GM18951 (cell line): ENCODE measurements around the gene RETSAT.
A peak's percentile ranks its signal among the peaks of the same experiment; 100 is the strongest.
"Not testable (repeated sequence)": the region's sequence is repeated elsewhere in the genome, so short reads cannot be mapped to it uniquely, and the experiment has no call there.

ENCODE experiments used
- POLR2A ChIP-seq: IDR thresholded peaks from 4 replicates; pipeline ENCODE4 v1.6.1; 2011; ENCODE audit warnings: mild to moderate bottlenecking; ENCODE audit not compliant: insufficient read length, insufficient read depth; ENCODE audit errors: extremely low read depth
- in situ Hi-C: fragments of 300-500 bp; cut with MboI; formaldehyde crosslinking; loops from one replicate; pipeline ENCODE4 v1.12.0; 2022; ENCODE audit warnings: low sequenced_read_pairs, mixed read lengths, inconsistent platforms; ENCODE audit not compliant: unreplicated experiment

RETSAT gene

DNA sequence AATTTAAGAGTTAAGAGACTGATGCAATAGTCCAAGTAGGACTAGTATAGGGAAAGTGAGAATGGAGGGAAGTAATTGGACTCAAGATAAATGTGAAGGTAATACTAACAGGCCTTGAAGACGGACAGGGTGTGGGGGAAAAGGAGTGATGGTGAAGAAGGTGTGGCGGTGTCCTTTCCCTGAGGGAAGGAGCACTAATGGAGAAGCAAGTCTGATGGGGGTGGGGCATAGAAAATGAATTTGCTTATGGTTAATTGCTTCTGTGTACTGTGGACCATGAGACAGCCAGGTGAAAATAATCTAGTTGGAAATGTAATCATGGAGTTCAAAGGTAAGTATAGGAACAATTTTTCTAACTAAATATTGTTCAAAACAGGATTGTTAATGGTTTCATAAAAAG, 19.4 kb downstream of the RETSAT start:
- no peak for TF ChIP-seq POLR2A

DNA sequence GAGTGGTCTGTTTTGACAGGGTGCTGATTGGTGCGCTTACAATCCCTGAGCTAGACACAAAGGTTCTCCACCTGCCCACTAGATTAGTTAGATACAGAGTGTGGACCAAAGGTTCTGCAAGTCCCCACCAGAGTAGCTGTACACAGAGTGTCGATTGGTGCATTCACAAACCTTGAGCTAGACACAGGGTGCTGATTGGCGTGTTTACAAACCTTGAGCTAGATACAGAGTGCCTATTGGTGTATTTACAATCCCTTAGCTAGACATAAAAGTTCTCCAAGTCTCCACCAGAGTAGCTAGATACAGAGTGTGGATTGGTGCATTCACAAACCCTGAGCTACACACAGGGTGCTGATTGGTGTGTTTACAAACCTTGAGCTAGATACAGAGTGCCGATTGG, 20.5 kb downstream of the RETSAT start:
- in situ Hi-C loops = not testable (repeated sequence)

More for the DNA sequence above, 19.4 kb downstream of the RETSAT start:
- in situ Hi-C loops = no loop called here

DNA sequence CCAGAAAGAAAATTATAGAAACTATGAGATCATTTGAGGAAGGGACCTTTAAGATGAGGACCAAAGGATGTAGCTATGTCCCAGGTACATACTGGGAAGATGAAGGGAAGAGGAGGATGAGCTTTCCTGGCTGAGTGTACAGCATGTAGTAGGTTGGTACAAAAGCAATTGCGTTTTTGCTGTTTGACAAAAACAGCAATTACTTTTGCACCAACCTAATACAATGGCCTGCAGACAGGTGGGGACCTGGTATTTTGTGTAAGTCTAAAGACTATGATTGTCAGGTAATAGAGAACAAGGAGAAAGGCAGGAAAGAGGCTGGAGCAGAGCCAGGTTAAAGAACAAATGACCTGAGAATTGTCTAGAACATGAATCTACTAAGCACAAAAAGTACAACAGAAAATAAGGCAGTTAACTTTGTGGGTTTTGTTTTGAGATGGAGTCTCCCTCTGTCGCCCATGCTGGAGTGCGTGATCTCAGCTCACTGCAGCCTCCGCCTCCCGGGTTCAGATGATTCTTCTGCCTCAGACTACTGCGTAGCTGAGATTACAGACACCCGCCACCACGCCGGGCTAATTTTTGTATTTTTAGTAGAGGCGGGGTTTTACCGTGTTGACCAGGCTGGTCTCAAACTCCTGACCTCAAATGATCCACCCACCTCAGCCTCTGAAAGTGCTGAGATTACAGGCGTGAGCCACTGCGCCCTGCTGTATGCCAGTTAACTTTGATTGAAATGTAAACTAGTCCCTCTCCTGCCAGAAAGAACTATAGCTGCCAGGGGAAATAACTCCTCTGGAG, 23.3 kb downstream of the RETSAT start:
- no peak for TF ChIP-seq POLR2A
- in situ Hi-C loops = no loop called here

DNA sequence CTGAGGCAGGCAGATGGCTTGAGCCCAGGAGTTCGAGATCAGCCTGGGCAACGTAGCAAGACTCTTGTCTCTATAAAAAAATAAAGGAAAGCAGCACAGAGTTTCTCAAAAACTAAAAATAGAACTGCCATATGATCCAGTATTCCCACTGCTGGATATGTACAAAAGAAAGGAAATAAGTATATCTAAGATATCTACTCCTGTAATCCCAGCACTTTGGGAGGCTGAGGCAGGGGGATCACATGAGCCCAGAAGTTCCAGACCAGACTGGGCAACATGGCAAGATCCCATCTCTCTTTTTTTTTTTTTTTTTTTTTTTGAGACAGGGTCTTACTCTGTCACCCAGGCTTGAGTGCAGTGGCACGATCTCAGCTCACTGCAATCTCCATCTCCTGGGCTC, 24.6 kb downstream of the RETSAT start:
- in situ Hi-C loops = not testable (repeated sequence)

DNA sequence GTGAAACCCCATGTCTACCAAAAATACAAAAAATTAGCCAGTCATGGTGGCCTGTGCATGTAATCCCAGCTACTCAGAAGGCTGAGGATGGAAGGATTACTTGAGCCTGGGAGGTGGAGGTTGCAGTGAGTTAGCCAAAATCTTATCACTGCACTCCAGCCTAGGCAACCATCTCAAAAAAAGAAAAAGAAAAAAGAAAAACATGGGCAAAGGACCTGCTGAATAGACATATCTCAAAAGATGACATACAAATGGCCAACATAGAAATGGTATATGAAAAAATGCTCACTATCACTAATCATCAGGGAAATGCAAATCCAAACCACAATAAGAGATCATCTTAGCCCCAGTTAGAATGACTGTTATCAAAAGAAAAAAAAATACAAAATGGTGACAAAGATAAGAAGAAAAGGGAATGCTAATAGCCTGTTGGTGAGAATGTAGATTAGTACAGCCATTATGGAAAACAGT, 25.1 kb downstream of the RETSAT start:
- in situ Hi-C loops = no loop called here
- TF ChIP-seq POLR2A = no peak

DNA sequence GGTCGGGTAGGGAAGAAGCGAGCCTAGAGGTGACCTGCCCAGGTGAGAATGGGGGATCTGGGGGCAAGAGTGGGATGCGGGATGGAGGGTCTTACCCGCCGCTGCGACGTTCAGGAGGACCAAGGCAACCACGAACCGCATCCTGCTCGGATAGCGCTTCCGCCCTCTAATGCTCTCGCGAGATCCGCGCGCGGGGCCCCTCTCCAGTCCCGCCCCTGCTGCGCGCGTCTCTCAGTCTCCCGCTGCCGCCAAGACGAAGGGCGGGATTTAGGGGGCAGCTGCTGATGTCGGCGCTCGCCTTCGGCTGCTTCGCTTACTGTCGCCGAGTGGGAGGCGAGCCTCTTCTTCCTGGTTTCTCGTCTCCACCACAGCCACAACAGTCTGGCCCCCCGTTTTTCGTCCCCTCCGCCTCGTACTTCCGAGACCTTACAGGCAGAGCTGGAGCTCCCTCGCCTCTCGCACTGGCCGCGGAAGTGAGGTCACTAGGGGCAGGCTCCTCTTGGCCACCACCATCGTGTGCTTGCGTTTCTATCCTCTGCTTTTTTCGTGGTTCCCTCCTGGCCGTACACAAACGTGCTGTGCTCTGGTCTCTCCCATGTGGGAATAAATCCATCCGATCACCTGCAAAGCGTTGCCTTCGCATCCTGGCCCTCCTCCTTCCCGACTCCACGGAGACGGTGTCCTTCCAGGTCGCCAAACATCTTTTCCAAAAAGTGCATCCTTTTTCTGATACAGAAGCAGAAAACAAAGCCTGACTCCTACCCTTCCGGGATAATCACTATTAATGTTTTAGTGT, 26.3 kb downstream of the RETSAT start, which contains the start of gene TGOLN2:
Gene TGOLN2, minus strand, starts transcription at position 168 of the 796 bp plus-strand sequence. Its CDS starts 27 bp downstream, at position 141.
- TF ChIP-seq POLR2A = peak; percentile 98
- in situ Hi-C loops = no loop called here

DNA sequence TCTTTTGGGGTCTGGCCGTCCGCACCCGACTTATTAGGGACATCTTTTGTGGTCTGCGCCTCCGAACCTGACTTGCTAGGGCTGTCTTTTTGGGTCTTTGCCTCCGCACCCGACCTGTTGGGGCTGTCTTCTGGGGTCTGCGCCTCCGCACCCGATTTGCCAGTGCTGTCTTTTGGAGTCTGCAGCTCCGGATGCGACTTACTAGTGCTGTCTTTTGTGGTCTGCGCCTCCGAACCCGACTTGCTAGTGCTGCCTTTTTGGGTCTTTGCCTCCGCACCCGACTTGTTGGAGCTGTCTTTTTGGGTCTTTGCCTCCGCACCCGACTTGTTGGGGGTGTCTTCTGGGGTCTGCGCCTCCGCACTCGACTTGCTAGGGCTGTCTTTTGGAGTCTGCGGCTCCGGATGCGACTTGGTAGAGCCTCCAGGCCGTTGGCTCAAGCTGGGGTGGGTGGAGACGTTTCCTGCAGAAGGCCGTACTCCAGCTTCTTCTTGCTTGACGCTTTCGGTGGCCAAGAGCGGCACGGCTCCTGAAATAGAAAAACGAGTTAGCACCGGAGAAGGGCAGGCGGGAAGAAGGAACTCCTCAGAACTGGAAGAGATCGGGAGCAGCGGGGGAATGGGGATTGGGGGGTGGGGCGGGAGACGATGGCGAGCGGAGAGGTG, 27.0 kb downstream of the RETSAT start:
- TF ChIP-seq POLR2A = no peak
- in situ Hi-C loops = no loop called here

DNA sequence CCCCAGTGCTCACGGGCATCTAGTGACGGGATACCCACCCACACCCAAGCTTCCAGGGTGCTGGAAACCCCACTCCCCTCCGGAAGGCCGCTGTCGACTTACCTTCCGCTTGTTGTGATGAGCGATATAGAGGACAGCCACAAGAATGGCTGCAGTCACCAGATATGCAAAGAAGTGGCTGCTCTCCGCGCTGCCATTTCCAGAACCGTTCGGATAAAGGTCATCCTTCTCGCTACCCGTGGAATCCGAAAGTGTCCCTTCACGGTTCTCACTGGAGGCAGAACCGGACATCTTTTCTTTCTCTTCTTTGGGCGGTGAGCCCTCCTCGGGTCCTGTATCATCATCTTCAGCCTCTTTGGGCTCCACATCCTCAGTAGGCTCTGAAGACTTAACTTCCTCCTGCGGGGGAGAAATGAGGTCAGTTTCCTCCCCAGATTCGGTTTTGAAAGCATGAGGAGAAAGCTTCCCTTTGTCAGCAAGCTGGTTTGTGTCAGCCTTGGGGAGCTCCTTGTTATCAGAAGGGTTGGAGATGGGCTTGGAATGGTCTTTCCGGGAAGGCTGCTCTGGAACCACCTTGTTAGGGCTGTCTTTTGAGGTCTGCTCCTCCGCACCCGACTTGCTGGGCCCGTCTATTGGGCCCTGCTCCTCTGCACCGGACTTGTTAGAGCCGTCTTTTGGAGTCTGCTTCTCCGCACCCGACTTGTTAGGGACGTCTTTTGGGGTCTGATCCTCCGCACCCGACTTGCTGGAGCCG, 27.7 kb downstream of the RETSAT start:
- in situ Hi-C loops = no loop called here
- no peak for TF ChIP-seq POLR2A

DNA sequence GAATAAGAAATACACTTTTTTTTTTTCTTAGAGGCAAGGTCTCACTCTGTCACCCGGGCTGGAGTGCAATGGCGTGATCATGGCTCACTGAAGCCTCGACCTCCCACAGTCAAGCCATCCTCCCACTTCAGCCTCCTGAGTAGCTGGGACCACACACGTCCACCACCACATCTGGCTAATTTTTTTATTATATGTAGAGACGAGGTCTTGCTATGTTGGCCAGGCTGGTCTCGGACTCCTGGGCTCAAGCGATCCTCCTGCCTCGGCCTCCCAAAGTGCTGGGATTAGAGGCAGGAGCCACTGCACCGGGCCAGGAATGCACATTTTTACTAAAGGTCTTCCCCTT, 28.9 kb downstream of the RETSAT start:
- TF ChIP-seq POLR2A = no peak
- in situ Hi-C loops = no loop called here

DNA sequence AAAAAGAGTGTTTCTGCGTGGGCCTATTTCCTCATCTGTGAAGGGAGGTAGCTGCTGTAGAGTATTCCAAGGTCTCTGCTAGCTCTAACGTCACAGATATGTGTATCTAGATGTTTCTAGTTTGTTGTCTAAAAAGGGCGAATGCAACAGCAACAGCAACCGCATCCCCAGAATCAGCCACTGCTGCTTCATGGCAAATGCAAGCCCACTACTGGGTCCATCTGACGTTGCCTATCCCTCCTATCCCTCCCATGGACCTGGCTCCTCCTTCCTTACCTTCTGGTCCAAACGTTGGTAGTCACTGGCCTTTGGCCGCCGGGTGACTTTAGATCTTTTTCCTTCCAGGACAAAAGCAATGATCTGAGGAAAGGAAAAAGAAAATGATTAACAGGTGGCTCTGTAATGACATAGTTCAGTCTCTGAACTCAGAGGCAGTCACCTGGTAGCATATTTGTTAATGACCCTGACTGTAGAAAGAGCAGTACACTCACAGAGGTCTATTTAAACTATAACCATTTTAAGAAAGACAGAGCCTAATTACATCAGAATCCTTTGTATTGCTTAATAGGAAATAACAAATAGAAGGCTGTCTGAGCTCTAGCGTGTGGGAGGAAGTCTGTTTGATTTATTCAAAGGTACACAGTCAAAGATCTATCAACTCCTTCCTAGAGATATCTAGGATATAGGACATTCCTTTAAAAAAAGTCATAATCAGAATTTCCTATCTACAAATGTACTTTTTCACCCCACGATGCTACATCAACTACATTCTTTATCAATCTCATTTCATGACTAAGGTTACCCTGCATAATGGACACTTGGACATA, 29.5 kb downstream of the RETSAT start:
- TF ChIP-seq POLR2A = no peak
- in situ Hi-C loops = no loop called here

DNA sequence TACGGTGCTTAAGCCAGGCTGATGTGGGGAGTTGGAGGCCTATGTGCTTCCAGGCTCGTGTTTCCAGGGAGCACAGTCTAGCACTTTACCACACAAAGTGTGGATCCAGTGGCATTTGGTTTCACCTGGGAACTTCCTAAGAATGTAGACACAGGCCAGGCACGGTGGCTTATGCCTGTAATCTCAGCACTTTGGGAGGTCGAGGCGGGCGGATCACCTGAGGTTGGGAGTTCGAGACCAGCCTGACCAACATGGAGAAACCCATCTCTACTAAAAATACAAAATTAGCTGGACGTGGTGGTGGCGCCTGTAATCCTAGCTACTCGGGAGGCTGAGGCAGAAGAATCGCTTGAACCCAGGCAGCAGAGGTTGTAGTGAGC, 30.4 kb downstream of the RETSAT start:
- in situ Hi-C loops = not testable (repeated sequence)

DNA sequence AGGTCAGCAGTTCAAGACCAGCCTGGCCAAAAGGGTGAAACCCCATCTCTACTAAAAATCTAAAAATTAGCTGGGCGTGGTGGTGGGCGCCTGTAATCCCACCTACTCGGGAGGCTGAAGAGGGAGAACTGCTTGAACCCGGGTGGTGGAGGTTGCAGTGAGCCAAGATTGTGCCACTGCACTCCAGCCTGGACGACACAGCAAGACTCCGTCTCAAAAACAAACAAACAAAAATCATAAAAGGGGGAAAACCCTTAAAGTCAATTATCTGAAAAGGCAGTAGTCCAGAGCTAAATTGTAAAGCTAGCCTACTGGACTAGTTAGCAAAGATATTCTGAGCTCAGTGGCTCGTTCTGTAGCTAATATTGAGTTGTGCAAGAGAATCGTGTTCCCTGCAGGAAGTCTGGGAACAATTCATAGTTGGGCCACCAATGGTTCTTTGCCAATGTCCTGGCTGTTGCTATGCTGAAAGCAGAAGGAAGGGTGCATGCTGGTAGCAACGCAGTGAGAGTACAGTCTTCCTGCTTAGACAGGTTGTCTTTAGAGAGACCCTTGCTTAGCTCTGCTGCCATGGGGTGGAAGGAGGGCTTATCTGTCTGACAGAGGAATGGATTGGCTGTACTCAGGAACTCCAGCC, 30.9 kb downstream of the RETSAT start:
- no peak for TF ChIP-seq POLR2A
- in situ Hi-C loops = no loop called here
